IPS DF 19.7 (cell line): ENCODE results near the gene PNMA1.
"Not testable (repeated sequence)": the region's sequence is repeated elsewhere in the genome, so short reads cannot be mapped to it uniquely, and the experiment has no call there.

Experiments used
- DNase-seq: peaks from one replicate; pipeline ENCODE4 v3.0.0-alpha.2; 2013; ENCODE audit warnings: low read depth, low spot score

PNMA1 gene

GRCh38 chr14:73717711-73718417, 3.7 kb upstream of the PNMA1 start:
- no peak for DNase-seq

- DNase-seq, result no peak
Observed at GRCh38 chr14:73717266-73717665, 3.1 kb upstream of the PNMA1 start.

DNA sequence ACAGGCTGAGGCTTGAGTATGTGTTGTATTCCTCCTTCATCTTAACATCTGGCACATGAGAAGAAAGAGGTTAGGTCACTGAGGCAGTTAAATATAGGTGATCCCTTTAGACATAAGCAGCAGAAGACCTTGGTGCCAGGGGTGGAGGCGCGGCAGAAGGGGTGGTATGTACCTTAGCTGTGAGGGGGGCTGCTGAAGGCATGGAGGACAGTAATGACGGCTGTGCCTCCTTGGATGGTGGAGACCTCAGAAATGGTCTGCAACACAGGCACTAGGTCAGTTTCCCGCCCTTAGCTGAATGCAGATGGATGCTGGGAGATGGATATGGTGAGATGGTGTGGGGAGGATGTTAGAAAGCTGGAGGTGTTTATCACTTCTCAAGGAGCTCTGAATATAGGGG, 1.5 kb upstream of the PNMA1 start:
- no peak for DNase-seq

DNA sequence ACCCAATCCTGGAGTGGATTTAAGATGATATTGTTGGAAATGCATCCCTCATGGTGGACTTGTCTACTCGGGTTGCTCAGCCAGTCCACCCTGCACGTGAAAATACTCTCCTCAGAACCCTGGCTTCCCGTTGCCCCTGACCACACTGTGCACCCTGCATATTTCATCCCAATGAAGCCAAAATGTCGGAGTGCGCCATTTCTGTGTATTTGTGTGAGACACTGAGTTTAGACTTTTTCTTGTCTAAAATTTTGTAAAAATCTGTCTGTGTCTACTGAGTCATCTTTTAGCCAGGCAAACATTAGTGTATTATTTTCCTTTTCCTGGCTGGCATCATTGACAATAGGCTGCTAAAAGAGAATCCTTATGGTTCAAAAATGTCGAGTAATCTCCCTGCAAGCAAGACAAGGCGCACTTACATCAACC, 485 bp upstream of the PNMA1 start:
- DNase-seq, result no peak

GRCh38 chr14:73713206-73713802, 880 bp downstream of the PNMA1 start:
- DNase-seq, result no peak

GRCh38 chr14:73712540-73713180, 1.5 kb downstream of the PNMA1 start:
- no peak for DNase-seq

- DNase-seq, result no peak
Observed at GRCh38 chr14:73712071-73712506, 2.1 kb downstream of the PNMA1 start.

GRCh38 chr14:73710737-73711136, 3.4 kb downstream of the PNMA1 start:
- no peak for DNase-seq

- DNase-seq, result no peak
Observed at GRCh38 chr14:73709904-73710469, 4.2 kb downstream of the PNMA1 start.

GRCh38 chr14:73708076-73708475, 6.1 kb downstream of the PNMA1 start:
- not testable (repeated sequence) for DNase-seq

DNA sequence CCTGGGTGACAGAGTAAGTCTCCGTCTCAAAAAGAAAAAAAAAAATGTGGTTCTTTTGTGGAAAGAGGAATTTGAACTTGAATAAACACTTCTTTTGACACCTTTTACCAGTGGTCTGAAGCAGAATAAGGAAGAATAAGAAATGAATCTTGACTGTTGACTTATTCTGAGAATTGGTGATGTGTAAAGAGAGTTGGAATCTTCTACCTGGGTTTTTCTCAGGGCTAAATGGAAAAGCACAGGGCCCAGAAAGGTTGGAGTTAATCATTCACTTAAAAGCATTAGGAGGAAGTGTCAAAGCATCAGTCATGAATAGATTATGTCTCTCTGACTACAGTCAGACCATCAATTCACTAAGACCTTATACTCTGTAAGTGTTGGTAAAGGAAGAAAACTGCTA, 13.9 kb downstream of the PNMA1 start:
- no peak for DNase-seq

- DNase-seq, result no peak
Observed at GRCh38 chr14:73696466-73697400, 17.5 kb downstream of the PNMA1 start.

- no peak for DNase-seq
Observed at GRCh38 chr14:73695997-73696396, 18.2 kb downstream of the PNMA1 start.

GRCh38 chr14:73695082-73695481, 19.1 kb downstream of the PNMA1 start:
- DNase-seq, result no peak

GRCh38 chr14:73694083-73694482, 20.1 kb downstream of the PNMA1 start:
- DNase-seq, result no peak

GRCh38 chr14:73686901-73687300, 27.3 kb downstream of the PNMA1 start:
- DNase-seq, result no peak

DNA sequence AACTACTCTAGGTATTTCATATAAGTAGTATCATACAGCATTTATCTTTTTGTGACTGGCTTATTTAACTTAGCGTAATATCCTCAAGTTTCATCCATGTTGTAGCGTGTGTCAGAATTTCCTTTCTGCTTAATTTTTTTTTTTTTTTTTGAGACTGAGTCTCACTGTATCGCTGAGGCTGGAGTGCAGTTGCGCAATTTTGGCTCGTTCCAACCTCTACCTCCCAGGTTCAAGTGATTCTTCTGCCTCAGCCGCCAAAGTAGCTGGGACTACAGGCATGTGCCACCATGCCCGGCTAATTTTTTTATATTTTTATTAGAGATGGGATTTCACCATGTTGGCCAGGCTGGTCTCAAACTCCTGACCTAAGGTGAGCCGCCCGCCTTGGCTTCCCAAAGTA, 28.9 kb downstream of the PNMA1 start:
- DNase-seq, result no peak

DNA sequence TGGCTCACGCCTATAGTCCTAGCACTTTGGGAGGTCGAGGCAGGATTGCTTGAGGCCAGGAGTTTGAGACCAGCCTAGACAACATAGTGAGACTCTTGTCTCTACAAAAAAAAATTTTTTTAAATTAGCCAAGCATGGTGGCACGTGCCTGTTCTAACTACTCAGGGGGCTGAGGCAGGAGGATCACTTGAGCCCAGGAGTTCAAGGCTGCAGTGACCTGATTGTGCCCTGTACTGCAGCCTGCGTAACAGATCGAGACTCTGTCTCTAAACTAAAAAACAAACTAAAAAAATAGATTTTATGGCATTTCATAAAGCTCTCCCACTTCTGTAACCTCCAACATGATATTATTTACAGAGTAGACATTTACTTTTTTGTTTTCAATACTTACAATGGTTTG, 29.6 kb downstream of the PNMA1 start:
- DNase-seq, result no peak

DNA sequence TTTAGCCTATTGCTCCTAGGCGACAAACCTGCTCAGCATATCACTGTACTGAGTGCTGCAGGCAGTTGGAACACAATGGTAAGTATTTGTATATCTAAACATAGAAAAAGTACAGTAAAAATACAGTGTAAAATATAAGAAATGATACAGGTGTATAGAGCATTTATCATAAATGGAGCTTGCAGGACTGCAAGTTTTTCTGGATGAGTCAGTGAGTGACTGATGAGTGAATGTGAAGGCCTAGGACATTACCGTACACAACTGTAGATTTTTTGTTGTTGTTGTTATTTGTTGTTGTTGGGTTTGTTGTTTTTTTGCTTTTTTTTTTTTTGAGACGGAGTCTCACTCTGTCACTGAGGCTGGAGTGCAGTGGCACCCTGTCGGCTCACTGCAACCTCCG, 33.4 kb downstream of the PNMA1 start:
- no peak for DNase-seq

GRCh38 chr14:73678698-73679097, 35.5 kb downstream of the PNMA1 start:
- DNase-seq, result no peak

- DNase-seq, result no peak
Observed at GRCh38 chr14:73674986-73675385, 39.2 kb downstream of the PNMA1 start.

- no peak for DNase-seq
Observed at GRCh38 chr14:73667854-73668253, 46.3 kb downstream of the PNMA1 start.
